Renal cortical epithelial cell (primary cell): ENCODE measurements around the gene PACSIN1. TPM values are rescaled to one million over a fixed set of nuclear protein-coding genes. Genes with fewer than 3 reads are reported as not detected.
A peak's percentile ranks its signal among the peaks of the same experiment; 100 is the strongest.
"Not testable (repeated sequence)": the region's sequence is repeated elsewhere in the genome, so short reads cannot be mapped to it uniquely, and the experiment has no call there.

Source experiments
- DNase-seq: peaks from one replicate; pipeline ENCODE4 v3.0.0-alpha.2; 2011; ENCODE audit warnings: low read depth
- total RNA-seq: library from RNA; depleted of rRNA; stranded (reverse); fragments of >200 nt; gene quantifications from 2 replicates; pipeline ENCODE4 v1.2.3, GENCODE V29; 2014

Gene PACSIN1
- total RNA-seq, 1 donor from 2014 or later, result under 0.01 TPM

GRCh38 chr6:34457742-34458735 lies 7.8 kb upstream of the PACSIN1 start:
- no peak for DNase-seq

- peak; percentile 51 for DNase-seq
These were observed 5.8 kb upstream of the PACSIN1 start for GRCh38 chr6:34459899-34460593.

- no peak for DNase-seq
These were observed 4.9 kb upstream of the PACSIN1 start for GRCh38 chr6:34460796-34461507.

GRCh38 chr6:34462010-34462409 lies 3.9 kb upstream of the PACSIN1 start:
- DNase-seq, result no peak

GRCh38 chr6:34462551-34462971 lies 3.3 kb upstream of the PACSIN1 start:
- DNase-seq, result no peak

- DNase-seq, result no peak
These were observed 2.6 kb upstream of the PACSIN1 start for GRCh38 chr6:34463299-34463698.

GRCh38 chr6:34463849-34464248 lies 2.0 kb upstream of the PACSIN1 start:
- no peak for DNase-seq

GRCh38 chr6:34466242-34467185 lies 638 bp downstream of the PACSIN1 start:
- no peak for DNase-seq

- no peak for DNase-seq
These were observed 2.6 kb downstream of the PACSIN1 start for GRCh38 chr6:34468378-34468892.

- DNase-seq, result no peak
These were observed 3.6 kb downstream of the PACSIN1 start for GRCh38 chr6:34469499-34469898.

GRCh38 chr6:34472425-34472824 lies 6.5 kb downstream of the PACSIN1 start:
- DNase-seq, result no peak

GRCh38 chr6:34473967-34474366 lies 8.1 kb downstream of the PACSIN1 start:
- DNase-seq, result no peak

GRCh38 chr6:34474754-34475153 lies 8.9 kb downstream of the PACSIN1 start:
- DNase-seq, result no peak

GRCh38 chr6:34475238-34475682 lies 9.4 kb downstream of the PACSIN1 start:
- DNase-seq, result no peak

GRCh38 chr6:34475767-34476328 lies 10.0 kb downstream of the PACSIN1 start:
- no peak for DNase-seq

GRCh38 chr6:34476447-34476846 lies 10.6 kb downstream of the PACSIN1 start:
- no peak for DNase-seq

GRCh38 chr6:34476921-34477320 lies 11.0 kb downstream of the PACSIN1 start:
- DNase-seq, result no peak

GRCh38 chr6:34478796-34479195 lies 12.9 kb downstream of the PACSIN1 start:
- DNase-seq, result no peak

- not testable (repeated sequence) for DNase-seq
These were observed 17.9 kb downstream of the PACSIN1 start for GRCh38 chr6:34483781-34484180.

GRCh38 chr6:34484391-34484790 lies 18.5 kb downstream of the PACSIN1 start:
- no peak for DNase-seq
